ENCODE data around the gene GPR153.
"Not testable (repeated sequence)": the region's sequence is repeated elsewhere in the genome, so short reads cannot be mapped to it uniquely, and the experiment has no call there.

GPR153 gene

GRCh38 chr1:6233376-6233775 is 27.5 kb downstream of the GPR153 start:
- DNase-seq (ENCODE audit: low read depth in 2 of 2) = no peak

GRCh38 chr1:6225651-6226050 is 35.2 kb downstream of the GPR153 start:
- no peak for DNase-seq (ENCODE audit: low read depth in 2 of 2)

GRCh38 chr1:6224718-6225117 is 36.2 kb downstream of the GPR153 start:
- no peak for DNase-seq (ENCODE audit: low read depth in 2 of 2)

- DNase-seq (ENCODE audit: low read depth in 2 of 2) = no peak
Observed at GRCh38 chr1:6223617-6224016, 37.3 kb downstream of the GPR153 start.

- no peak for DNase-seq (ENCODE audit: low read depth in 2 of 2)
Observed at GRCh38 chr1:6222636-6223035, 38.3 kb downstream of the GPR153 start.

GRCh38 chr1:6221210-6221784 is 39.6 kb downstream of the GPR153 start:
- no peak for DNase-seq (ENCODE audit: low read depth in 2 of 2)

- DNase-seq (ENCODE audit: low read depth in 2 of 2) = no peak
Observed at GRCh38 chr1:6220236-6220635, 40.7 kb downstream of the GPR153 start.

GRCh38 chr1:6219641-6220040 is 41.3 kb downstream of the GPR153 start:
- DNase-seq (ENCODE audit: low read depth in 2 of 2) = not testable (repeated sequence)

- DNase-seq (ENCODE audit: low read depth in 2 of 2) = no peak
Observed at GRCh38 chr1:6218375-6219164, 42.3 kb downstream of the GPR153 start.

GRCh38 chr1:6212193-6212959 is 48.5 kb downstream of the GPR153 start:
- DNase-seq (ENCODE audit: low read depth in 2 of 2) = no peak

- no peak for DNase-seq (ENCODE audit: low read depth in 2 of 2)
Observed at GRCh38 chr1:6211731-6212130, 49.2 kb downstream of the GPR153 start.

GRCh38 chr1:6210591-6211355 is 50.1 kb downstream of the GPR153 start:
- DNase-seq (ENCODE audit: low read depth in 2 of 2) = no peak

GRCh38 chr1:6209661-6210580 is 51.0 kb downstream of the GPR153 start:
- DNase-seq (ENCODE audit: low read depth in 2 of 2) = no peak

- no peak for DNase-seq (ENCODE audit: low read depth in 2 of 2)
Observed at GRCh38 chr1:6208723-6209660, 51.9 kb downstream of the GPR153 start.

GRCh38 chr1:6207921-6208320 is 53.0 kb downstream of the GPR153 start:
- DNase-seq (ENCODE audit: low read depth in 2 of 2) = no peak

GRCh38 chr1:6207075-6207885 is 53.6 kb downstream of the GPR153 start:
- no peak for DNase-seq (ENCODE audit: low read depth in 2 of 2)

- DNase-seq (ENCODE audit: low read depth in 2 of 2) = no peak
Observed at GRCh38 chr1:6206520-6206855, 54.4 kb downstream of the GPR153 start.

- peak; percentile 47 to 73 for DNase-seq (ENCODE audit: low read depth in 2 of 2)
Observed at GRCh38 chr1:6205849-6206519, 54.9 kb downstream of the GPR153 start, which contains the start of gene RNF207. Gene RNF207, plus strand, starts transcription at chr1:6206119. Its CDS starts 417 bp downstream, at chr1:6206536.
